ENCODE measurements around the gene ALDH1A1. TPM values are rescaled to one million over a fixed set of nuclear protein-coding genes. Genes with fewer than 3 reads are reported as not detected.
"Not testable (repeated sequence)": the region's sequence is repeated elsewhere in the genome, so short reads cannot be mapped to it uniquely, and the experiment has no call there.

ALDH1A1 gene
- total RNA-seq, 1 donor from 2014 or later, result 212 TPM

GRCh38 chr9:72873456-72873855 lies 79.4 kb downstream of the ALDH1A1 start:
- ATAC-seq (no peak), DNase-seq (no peak)
- H3K27me3 ChIP-seq, result no peaks in the 10 kb centered on the region
- intact Hi-C loops (cut with DNase I), result loop anchor here (10.0 kb wide), 1 partner anchor 151 kb away; no protein-coding TSS in a partner anchor
- H3K27ac ChIP-seq, result no peak overlapping the region
- H3K36me3 ChIP-seq, result no peaks in the 10 kb centered on the region
- peaks cover 9% of the 10 kb centered on the region for H3K4me1 ChIP-seq
- TF ChIP-seq CTCF (IDR thresholded peaks at IDR 0.05), result no peak
- no peaks in the 10 kb centered on the region for H3K9me3 ChIP-seq
- H3K4me3 ChIP-seq, result no peak overlapping the region

DNA sequence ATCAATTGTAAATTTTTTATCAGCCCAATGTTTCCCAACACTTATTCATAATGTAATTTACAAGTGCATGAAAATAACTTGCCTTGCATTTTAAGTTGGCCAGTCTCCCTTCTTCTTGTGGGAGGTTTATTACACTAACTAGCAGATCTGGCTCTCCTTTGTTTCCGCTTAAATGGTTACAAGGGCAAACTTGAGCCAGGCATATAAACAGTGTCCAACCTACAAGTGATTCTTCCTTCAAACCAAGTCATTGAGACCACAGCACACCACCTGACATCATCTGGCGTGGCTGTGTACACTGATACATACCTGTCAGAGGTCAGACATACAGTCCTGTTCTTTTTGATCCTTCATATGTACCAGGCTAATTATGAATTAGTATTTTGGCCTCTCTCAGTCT lies 80.1 kb downstream of the ALDH1A1 start:
- Histone ChIP-seq H3K36me3 (no peaks in the 10 kb centered on the region), H3K27me3 (no peaks in the 10 kb centered on the region), H3K9me3 (no peaks in the 10 kb centered on the region), H3K27ac (no peak overlapping the region), H3K4me3 (no peak overlapping the region), H3K4me1 (peaks cover 9% of the 10 kb centered on the region)
- ATAC-seq (no peak), DNase-seq (no peak)
- intact Hi-C loops (cut with DNase I), result loop anchor here (10.0 kb wide), 1 partner anchor 152 kb away; no protein-coding TSS in a partner anchor
- TF ChIP-seq CTCF (IDR thresholded peaks at IDR 0.05), result no peak

DNA sequence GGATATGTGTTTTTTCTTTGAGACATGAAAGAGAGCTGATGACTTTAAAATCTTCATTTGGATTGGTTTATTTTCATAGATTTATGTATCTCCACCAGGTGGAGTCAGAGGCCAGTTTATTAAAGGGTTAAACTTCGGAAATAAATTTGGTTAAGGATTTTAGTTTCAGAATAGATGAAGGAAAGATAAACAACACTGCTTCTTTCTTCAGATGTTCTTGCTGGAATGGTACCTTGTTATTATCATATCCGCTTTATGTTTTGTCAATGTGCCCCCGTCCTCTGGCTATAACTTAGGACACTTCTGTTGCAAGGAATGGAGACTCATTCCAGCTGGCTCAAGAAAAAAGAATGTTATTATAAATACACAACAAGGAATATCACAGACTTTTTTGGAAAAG lies 81.2 kb downstream of the ALDH1A1 start:
- TF ChIP-seq CTCF (IDR thresholded peaks at IDR 0.05), result peak; percentile 41
- Histone ChIP-seq H3K4me1 (peaks cover 9% of the 10 kb centered on the region), H3K27me3 (no peaks in the 10 kb centered on the region), H3K27ac (no peak overlapping the region), H3K4me3 (no peak overlapping the region), H3K9me3 (no peaks in the 10 kb centered on the region), H3K36me3 (no peaks in the 10 kb centered on the region)
- ATAC-seq (no peak), DNase-seq (no peak)
- intact Hi-C loops (cut with DNase I), result loop anchor here (10.0 kb wide), 1 partner anchor 153 kb away; no protein-coding TSS in a partner anchor

DNA sequence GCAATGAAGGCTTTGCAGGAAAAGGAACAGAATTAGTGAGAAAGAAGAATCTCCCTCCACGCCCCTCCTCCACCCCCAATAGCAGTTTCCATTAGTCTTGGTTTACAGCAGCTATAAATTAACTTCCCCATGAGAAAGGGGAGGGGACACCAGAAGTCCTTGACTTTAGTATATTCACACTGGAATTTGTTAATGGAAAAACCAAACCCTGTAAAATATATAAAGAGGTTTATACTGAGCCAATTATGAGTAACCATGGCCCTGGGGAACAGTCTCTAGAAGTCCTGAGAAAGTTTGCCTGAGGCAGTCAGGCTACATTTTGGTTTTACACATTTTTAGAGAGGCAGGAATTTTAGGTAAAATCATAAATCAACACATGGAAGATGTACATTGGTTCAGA lies 88.5 kb downstream of the ALDH1A1 start:
- intact Hi-C loops (cut with DNase I), result no loop called here
- no peak for TF ChIP-seq CTCF (IDR thresholded peaks at IDR 0.05)
- no peak for DNase-seq
- no peak overlapping the region for H3K27ac ChIP-seq
- no peaks in the 10 kb centered on the region for H3K36me3 ChIP-seq
- no peaks in the 10 kb centered on the region for H3K4me1 ChIP-seq
- no peaks in the 10 kb centered on the region for H3K27me3 ChIP-seq
- ATAC-seq, result no peak
- no peak overlapping the region for H3K4me3 ChIP-seq
- no peaks in the 10 kb centered on the region for H3K9me3 ChIP-seq

GRCh38 chr9:72863456-72864094 lies 89.3 kb downstream of the ALDH1A1 start:
- no peak for TF ChIP-seq CTCF (IDR thresholded peaks at IDR 0.05)
- H3K9me3 ChIP-seq, result no peaks in the 10 kb centered on the region
- intact Hi-C loops (cut with DNase I), result no loop called here
- H3K36me3 ChIP-seq, result no peaks in the 10 kb centered on the region
- H3K27me3 ChIP-seq, result no peaks in the 10 kb centered on the region
- no peaks in the 10 kb centered on the region for H3K4me1 ChIP-seq
- DNase-seq (no peak), ATAC-seq (no peak)
- no peak overlapping the region for H3K4me3 ChIP-seq
- H3K27ac ChIP-seq, result no peak overlapping the region

DNA sequence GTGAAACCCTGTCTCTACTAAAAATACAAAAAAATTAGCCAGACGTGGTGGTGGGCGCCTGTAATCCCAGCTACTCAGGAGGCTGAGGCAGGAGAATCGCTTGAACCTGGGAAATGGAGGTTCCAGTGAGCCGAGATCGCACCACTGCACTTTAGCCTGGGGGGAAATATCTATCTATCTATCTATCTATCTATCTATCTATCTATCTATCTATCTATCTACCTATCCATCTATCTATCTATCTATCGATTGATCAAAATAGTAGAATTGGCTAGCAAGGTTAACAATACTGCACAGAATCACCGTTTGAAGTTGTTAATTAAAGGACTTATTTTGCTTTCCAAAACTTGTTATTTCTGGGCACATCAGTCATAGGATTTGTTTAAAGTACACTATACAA lies 90.1 kb downstream of the ALDH1A1 start:
- DNase-seq; ATAC-seq; H3K27me3 ChIP-seq; H3K27ac ChIP-seq; H3K9me3 ChIP-seq; H3K4me3 ChIP-seq; H3K36me3 ChIP-seq; intact Hi-C loops (cut with DNase I); H3K4me1 ChIP-seq: not testable (repeated sequence)

All from upper lobe of right lung (tissue), 1 donor.